Measurements from ENCODE around the gene CDC42EP1.
"Not testable (repeated sequence)": the region's sequence is repeated elsewhere in the genome, so short reads cannot be mapped to it uniquely, and the experiment has no call there.

Gene CDC42EP1

DNA sequence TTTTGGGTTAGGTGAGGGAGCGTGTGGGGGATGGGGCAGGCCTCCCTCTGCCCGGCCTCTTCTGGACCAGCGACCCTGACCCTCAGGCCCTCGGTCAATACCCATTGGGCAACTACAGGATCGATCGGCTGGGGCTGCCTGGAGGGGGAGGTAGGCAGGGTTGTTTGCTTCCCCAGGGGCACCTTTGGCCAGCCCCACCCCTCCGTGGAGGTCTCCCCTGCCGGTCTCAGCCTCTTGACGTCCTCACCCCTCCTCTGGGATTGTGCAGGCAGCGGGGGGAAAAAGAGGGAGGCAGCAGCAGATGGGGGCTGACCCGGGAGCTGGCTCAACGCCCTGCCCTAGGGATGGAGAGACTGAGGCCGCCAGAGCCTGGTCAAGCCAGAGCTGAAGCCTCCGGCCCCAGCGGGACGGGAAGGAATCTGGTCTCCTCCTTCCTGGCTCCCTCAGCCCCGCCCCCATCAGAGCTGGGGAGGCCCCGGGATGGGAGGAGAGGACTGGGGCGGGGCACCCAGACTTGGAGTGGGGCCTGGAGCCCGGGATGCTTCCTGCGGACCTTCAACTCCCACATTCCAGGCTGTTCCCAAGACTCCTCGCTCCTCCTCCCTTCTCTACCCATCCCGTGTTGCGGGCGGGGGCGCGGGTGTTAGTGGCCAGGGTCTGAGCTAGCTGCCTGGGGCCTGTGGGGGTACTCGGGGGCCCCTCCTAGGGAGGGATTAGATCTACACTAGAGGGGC lies 14.4 kb upstream of the CDC42EP1 start:
- H3K4me1 Mint-ChIP-seq, result peaks cover 18% of the 10 kb centered on the region
- DNase-seq, result no peak
- H3K4me3 Mint-ChIP-seq, result no peak overlapping the region
- peaks cover 95% of the 10 kb centered on the region for H3K27me3 Mint-ChIP-seq
- no peaks in the 10 kb centered on the region for H3K36me3 Mint-ChIP-seq
- CTCF ChIA-PET, result interaction anchor here (1.1 to 15.2 kb wide), 4 partner anchors 18 to 214 kb away, joined by 3 to 411 read pairs (median 49); partner anchors contain the start of gene CDC42EP1
- no peaks in the 10 kb centered on the region for H3K9me3 Mint-ChIP-seq
- no peak overlapping the region for H3K27ac Mint-ChIP-seq

DNA sequence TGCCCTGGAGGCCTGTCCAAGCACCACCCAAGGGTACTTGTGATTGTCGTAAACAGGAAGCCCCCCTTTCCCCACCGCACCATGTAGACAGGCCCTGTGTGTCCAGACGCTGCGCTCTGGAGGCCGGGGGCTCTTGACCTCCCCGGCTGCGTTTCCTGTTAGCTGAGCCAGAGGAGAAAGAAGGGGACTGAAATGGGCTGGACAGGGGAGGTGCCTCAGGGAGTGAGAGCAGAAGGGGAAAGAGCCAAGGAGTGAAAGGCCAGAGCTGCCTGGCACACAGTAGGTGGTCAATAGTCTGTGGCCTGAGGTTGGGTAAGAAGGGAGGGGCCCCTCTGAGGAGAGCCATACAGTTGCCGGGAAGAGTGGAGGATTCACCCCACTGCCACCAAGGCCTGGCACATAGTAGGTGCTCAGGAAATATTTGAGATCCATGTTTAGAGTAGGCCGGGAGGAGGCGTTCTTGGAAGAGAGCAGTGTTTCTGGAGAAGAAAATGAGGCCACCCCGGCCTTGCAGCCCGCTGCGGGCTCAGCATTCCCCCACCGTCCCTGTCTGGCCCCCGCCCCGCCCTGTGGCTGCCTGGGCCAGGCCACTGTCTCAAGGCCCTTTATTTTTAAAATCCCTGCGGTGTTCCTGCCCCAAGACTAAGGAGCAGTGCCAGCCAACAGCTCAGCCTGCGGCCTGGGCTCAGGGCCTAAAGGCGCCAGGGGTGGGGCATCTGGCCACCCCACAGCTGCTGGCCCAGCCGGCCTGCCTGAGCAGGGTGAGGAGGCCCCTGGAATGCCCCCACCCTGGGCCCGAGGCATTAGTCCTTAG lies 13.6 kb upstream of the CDC42EP1 start:
- H3K4me3 Mint-ChIP-seq, result no peak overlapping the region
- CTCF ChIA-PET, result interaction anchor here (1.1 to 15.2 kb wide), 5 partner anchors 8 to 214 kb away, joined by 3 to 411 read pairs (median 3); partner anchors contain the start of gene CDC42EP1
- no peak for DNase-seq
- no peak overlapping the region for H3K27ac Mint-ChIP-seq
- H3K36me3 Mint-ChIP-seq, result no peaks in the 10 kb centered on the region
- H3K27me3 Mint-ChIP-seq, result peaks cover 95% of the 10 kb centered on the region
- no peaks in the 10 kb centered on the region for H3K9me3 Mint-ChIP-seq
- H3K4me1 Mint-ChIP-seq, result peaks cover 12% of the 10 kb centered on the region

DNA sequence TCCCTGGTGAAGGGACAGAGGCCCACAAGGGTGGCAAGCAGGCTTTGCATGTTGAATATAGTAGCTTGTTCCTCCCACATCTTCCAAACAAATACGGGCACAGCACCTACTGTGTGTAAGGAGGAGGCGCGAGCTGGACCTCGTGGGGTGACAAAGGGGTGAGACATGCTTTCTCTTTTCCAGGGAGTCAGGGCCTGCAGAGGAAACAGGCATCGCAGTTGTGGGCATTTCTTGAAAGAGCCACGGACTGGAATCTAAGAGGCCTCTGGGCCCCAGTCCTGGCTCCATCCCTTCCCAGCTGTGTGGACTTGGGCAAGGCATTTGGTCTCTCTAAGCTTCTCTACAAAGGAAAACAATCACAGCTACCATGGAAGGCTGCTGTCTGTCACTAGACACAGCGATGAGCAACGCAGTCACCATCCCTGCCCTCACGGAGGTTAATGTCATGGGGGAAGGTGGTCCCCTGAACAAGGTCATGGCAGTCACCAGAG lies 13.0 kb upstream of the CDC42EP1 start:
- CTCF ChIA-PET, result interaction anchor here (1.3 to 15.2 kb wide), 3 partner anchors 9 to 43 kb away, joined by 3 to 411 read pairs (median 95); partner anchors contain the start of gene CDC42EP1
- Mint-ChIP-seq H3K27ac (no peak overlapping the region), H3K9me3 (no peaks in the 10 kb centered on the region), H3K36me3 (no peaks in the 10 kb centered on the region), H3K4me3 (no peak overlapping the region), H3K27me3 (peaks cover 95% of the 10 kb centered on the region), H3K4me1 (peaks cover 6% of the 10 kb centered on the region)
- no peak for DNase-seq

DNA sequence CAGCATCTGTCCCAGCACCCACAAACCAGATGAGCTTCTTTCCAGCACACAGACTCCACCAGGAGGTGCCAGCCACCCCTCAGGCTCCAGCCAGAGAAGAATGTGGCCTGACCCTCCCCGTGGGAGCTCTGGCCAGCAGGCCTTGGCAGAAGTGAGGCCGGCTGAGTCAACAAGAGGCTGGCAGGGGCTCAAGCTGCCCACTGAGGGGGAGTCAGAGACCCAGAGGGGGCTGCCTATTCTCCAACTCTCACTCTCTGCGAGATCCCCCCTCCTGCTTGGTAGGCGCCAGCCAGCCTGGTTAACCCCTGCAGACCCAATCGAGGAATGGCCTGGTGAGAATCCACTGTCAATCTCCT lies 10.6 kb upstream of the CDC42EP1 start:
- no peak overlapping the region for H3K4me3 Mint-ChIP-seq
- DNase-seq, result no peak
- H3K9me3 Mint-ChIP-seq, result no peaks in the 10 kb centered on the region
- H3K4me1 Mint-ChIP-seq, result peaks cover 6% of the 10 kb centered on the region
- no peak overlapping the region for H3K27ac Mint-ChIP-seq
- H3K36me3 Mint-ChIP-seq, result no peaks in the 10 kb centered on the region
- peaks cover 98% of the 10 kb centered on the region for H3K27me3 Mint-ChIP-seq
- CTCF ChIA-PET, result interaction anchor here (12.4 to 15.2 kb wide), 2 partner anchors 14 to 41 kb away, joined by 95 to 411 read pairs; partner anchors contain the start of gene CDC42EP1

DNA sequence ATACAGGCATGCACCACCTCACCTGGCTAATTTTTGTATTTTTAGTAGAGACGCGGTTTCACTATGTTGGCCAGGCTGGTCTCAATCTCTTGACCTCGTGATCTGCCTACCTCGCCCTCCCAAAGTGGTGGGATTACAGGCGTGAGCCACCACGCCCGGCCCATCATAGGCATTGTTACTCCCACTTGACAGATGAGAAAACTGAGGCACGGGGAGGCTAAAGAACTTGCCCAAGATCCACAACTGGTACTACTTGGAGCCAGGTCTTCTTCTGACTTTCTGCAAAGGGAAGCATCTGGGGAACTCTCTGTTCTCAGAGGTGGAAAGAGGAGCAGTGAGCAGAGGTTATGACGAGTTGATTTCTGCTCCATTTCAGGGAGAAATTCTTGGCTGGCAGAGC lies 9.4 kb upstream of the CDC42EP1 start:
- H3K9me3 Mint-ChIP-seq, H3K4me1 Mint-ChIP-seq, H3K27ac Mint-ChIP-seq, H3K36me3 Mint-ChIP-seq, DNase-seq, H3K4me3 Mint-ChIP-seq: not testable (repeated sequence)
- CTCF ChIA-PET, result interaction anchor here (1.1 to 15.2 kb wide), 3 partner anchors 9 to 41 kb away, joined by 5 to 411 read pairs (median 5); partner anchors contain the start of gene CDC42EP1
- H3K27me3 Mint-ChIP-seq, result peaks cover 98% of the 10 kb centered on the region

DNA sequence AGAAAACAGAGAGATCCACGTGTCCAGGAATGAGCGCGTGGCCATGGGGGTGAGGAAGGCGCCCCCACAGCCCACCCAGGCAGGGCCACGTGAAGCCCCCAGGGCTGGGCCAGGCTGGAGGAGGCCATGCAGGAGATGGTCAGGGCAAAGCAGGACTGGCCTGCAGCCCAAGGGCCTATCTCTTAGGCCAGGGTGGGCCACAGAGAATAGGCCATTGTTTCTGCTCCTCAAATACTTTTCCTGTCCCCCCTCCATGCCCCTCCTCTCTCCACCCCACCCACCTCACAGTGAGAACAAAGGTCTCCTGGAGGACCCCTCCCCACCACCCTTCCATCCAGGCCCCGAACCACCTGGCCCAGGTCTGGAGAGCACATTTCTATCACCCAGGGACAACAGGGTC lies 8.3 kb upstream of the CDC42EP1 start:
- H3K27ac Mint-ChIP-seq, result no peak overlapping the region
- H3K27me3 Mint-ChIP-seq, result peaks cover 100% of the 10 kb centered on the region
- no peaks in the 10 kb centered on the region for H3K9me3 Mint-ChIP-seq
- H3K4me3 Mint-ChIP-seq, result no peak overlapping the region
- no peaks in the 10 kb centered on the region for H3K36me3 Mint-ChIP-seq
- H3K4me1 Mint-ChIP-seq, result no peaks in the 10 kb centered on the region
- no peak for DNase-seq
- CTCF ChIA-PET, result interaction anchor here (1.4 to 15.2 kb wide), 2 partner anchors 12 to 40 kb away, joined by 5 to 411 read pairs; partner anchors contain the start of gene CDC42EP1

DNA sequence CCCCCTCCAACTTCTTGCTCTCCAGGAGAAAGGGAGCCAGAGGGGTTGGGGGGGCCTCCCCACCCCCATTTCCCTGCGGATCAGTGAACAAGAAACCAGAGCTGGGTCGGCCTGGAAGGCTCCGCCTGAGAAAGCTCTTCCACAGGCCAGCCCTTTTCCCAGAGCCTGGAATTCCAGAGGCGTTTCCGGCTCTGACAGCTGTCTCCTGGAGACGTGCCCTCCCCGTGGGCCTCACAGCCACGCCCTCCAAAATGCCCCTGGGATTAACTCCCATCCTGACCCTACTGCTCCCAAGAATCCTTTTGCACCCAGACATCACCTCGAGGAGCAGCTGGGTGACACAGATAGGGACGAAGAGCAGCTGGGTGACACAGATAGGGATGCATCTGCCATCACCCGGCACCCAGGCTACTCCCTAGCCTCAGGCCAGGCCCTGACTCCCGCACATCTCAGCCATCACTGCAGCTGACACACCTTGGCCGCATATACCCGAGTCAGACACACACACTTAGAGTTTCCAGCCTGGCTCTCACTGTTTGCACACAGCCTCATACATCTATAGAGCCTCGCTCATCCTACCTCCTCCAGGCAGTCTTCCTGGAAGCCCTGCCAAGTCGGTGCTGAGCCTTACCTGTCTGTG lies 7.6 kb upstream of the CDC42EP1 start:
- peaks cover 100% of the 10 kb centered on the region for H3K27me3 Mint-ChIP-seq
- DNase-seq, result no peak
- H3K36me3 Mint-ChIP-seq, result no peaks in the 10 kb centered on the region

DNA sequence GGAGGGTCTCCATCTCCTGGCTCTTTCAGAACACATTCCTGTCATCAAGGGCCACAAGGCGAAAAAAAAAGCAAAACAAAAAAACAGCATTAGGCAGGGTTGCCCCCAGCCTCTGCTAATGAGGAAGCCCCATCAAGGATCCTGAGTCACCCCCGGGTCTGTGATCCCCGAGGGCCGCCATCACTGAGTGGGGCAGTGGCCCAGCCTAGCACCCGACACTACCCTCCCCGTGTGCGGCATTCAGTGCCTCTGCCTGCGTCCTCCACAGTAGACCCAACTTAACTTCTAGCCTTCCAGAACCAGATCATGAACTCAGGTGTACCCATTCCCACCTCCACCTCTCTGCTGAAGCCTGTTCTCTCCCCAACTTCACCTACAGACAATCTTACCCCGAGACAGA lies 6.6 kb upstream of the CDC42EP1 start:
- Mint-ChIP-seq H3K9me3 (no peaks in the 10 kb centered on the region), H3K4me3 (no peak overlapping the region), H3K27me3 (peaks cover 100% of the 10 kb centered on the region), H3K27ac (no peak overlapping the region), H3K4me1 (no peaks in the 10 kb centered on the region), H3K36me3 (no peaks in the 10 kb centered on the region)
- DNase-seq, result no peak
- CTCF ChIA-PET, result no interaction called here

More for the DNA sequence above, 7.6 kb upstream of the CDC42EP1 start:
- CTCF ChIA-PET, result no interaction called here
- no peaks in the 10 kb centered on the region for H3K9me3 Mint-ChIP-seq
- H3K4me1 Mint-ChIP-seq, result no peaks in the 10 kb centered on the region
- no peak overlapping the region for H3K27ac Mint-ChIP-seq
- no peak overlapping the region for H3K4me3 Mint-ChIP-seq

DNA sequence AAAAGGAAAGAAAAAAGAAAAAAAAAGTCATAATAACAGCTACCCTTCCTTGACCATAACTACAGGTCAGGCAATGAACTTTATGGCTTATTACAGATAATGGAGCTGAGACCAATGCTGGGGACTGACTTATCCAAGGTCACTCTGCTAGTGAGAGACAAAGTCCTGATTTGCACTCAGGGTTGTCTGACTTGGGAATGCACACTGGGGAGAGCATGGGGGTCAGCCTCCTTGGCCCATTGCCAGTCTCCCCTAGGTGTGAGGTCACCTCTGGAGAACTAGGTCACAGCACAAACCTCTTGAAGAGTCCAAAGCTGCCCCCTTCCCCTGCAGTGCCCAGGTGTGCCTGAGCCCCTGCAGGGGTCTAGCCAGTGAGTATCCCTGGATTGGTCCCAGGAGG lies 5.3 kb upstream of the CDC42EP1 start:
- Mint-ChIP-seq H3K4me3 (no peak overlapping the region), H3K27me3 (peaks cover 100% of the 10 kb centered on the region), H3K4me1 (peaks cover 7% of the 10 kb centered on the region), H3K36me3 (no peaks in the 10 kb centered on the region), H3K9me3 (no peaks in the 10 kb centered on the region), H3K27ac (no peak overlapping the region)
- CTCF ChIA-PET, result interaction anchor here (1.1 to 3.0 kb wide), 2 partner anchors 12 to 37 kb away, joined by 4 to 9 read pairs; no protein-coding TSS in a partner anchor
- no peak for DNase-seq

DNA sequence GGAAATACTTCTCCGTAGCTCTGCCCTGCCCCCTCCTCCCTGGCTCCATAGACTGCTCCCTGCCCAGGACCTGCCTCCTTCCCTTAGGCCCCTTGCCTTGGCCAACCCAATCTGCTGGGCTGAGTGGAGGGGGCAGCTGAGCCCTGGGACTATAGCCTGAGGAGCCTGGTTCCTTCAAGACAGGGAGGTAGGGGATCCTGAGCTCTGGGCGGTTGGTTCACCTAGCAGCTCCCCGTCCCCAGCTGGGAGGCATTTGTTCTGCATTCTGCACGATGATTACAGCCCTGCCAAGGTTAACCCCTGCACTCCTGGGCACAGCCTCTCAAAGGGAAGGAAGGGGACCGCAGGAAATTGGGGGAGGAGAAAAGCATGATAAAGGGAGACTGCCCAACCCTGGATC lies 3.6 kb upstream of the CDC42EP1 start:
- peaks cover 97% of the 10 kb centered on the region for H3K27me3 Mint-ChIP-seq
- no peaks in the 10 kb centered on the region for H3K9me3 Mint-ChIP-seq
- CTCF ChIA-PET, result interaction anchor here (3.0 to 16.9 kb wide), 3 partner anchors 10 to 36 kb away, joined by 9 to 411 read pairs (median 29); no protein-coding TSS in a partner anchor
- DNase-seq, result no peak
- H3K27ac Mint-ChIP-seq, result no peak overlapping the region
- H3K4me1 Mint-ChIP-seq, result peaks cover 12% of the 10 kb centered on the region
- H3K4me3 Mint-ChIP-seq, result no peak overlapping the region
- H3K36me3 Mint-ChIP-seq, result no peaks in the 10 kb centered on the region

DNA sequence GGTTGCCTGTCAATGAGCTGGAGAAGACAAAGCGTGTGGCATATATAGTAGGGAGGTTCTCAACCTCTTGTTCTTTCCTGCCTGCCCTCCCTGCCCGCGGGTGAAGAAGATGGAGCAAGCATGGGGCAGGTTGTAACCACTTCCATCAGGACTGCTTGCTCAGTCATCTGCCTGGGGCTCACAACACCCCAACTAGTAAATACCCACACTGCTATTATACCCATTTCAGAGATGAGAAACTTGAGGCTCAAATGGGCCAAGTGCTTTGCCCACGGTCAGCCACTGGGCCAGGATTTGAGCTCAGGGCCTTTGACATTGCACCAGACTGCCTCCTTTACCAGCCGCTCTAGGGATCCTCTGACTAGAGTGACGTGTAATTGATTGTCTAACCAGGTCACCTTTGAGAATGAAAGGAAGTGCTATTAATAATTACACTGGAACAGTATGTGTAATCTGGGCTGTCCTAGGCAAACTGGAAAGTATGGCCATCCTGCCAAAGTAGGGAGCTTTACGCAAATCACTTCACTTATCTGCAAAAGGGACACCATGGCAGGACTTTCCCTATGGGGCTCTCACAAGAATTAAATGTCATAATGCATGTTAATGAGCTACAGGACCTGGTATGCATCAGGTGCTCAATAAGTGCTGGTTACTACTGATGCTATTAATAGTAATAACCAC lies 2.8 kb upstream of the CDC42EP1 start:
- peaks cover 97% of the 10 kb centered on the region for H3K27me3 Mint-ChIP-seq
- H3K27ac Mint-ChIP-seq, result no peak overlapping the region
- peaks cover 18% of the 10 kb centered on the region for H3K4me1 Mint-ChIP-seq
- no peak for DNase-seq
- H3K9me3 Mint-ChIP-seq, result no peaks in the 10 kb centered on the region
- H3K36me3 Mint-ChIP-seq, result no peaks in the 10 kb centered on the region
- no peak overlapping the region for H3K4me3 Mint-ChIP-seq
- CTCF ChIA-PET, result interaction anchor here (0.7 to 16.9 kb wide), 4 partner anchors 9 to 407 kb away, joined by 3 to 411 read pairs (median 19); no protein-coding TSS in a partner anchor

DNA sequence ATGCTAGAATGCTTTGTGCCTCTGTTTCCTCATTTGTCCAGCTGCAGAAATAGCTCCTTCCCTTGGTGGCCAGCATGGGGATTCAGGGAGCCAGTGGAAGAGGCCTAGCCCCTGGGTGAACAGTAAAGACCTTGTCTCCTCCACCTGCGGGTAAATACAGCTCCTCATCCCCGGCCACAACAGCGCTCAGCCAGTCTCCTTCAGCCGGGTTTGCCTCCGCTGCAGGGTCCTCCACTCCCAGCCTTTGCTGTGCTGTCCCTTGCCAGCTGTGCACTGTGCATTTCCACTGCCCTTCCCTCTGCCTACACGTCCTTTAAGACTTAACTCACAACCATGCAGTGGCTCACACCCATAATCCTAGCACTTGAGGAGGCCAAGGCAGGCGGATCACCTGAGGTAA lies 1.5 kb upstream of the CDC42EP1 start:
- H3K36me3 Mint-ChIP-seq, result no peaks in the 10 kb centered on the region
- no peak overlapping the region for H3K4me3 Mint-ChIP-seq
- no peaks in the 10 kb centered on the region for H3K9me3 Mint-ChIP-seq
- CTCF ChIA-PET, result interaction anchor here (3.2 to 16.9 kb wide), 2 partner anchors 8 to 14 kb away, joined by 29 to 411 read pairs; no protein-coding TSS in a partner anchor
- peaks cover 18% of the 10 kb centered on the region for H3K4me1 Mint-ChIP-seq
- H3K27ac Mint-ChIP-seq, result no peak overlapping the region
- DNase-seq, result no peak
- H3K27me3 Mint-ChIP-seq, result peaks cover 97% of the 10 kb centered on the region

DNA sequence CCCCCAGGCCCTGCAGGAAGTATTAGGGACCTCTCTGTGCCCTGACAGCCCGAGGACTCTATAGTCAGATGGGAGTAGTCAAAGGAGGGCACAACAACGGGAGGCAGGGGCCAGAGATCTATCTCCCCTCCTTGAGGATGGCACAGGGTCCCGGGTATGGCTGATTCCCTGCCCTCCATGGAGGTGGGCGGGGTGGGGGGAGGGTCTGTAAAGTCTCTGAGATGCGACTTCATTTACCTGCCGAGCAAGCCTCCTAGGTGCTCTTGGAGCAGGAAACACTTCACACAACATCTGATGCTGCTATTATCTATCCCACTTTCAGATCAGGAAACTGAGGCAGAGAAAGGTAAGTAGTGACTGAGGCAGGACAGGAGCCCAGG lies 769 bp upstream of the CDC42EP1 start:
- Mint-ChIP-seq H3K4me1 (peaks cover 18% of the 10 kb centered on the region), H3K36me3 (no peaks in the 10 kb centered on the region), H3K9me3 (no peaks in the 10 kb centered on the region), H3K27me3 (peaks cover 97% of the 10 kb centered on the region), H3K27ac (no peak overlapping the region), H3K4me3 (no peak overlapping the region)
- no peak for DNase-seq
- CTCF ChIA-PET, result interaction anchor here (16.9 kb wide), 1 partner anchor 15 kb away, joined by 411 read pairs; no protein-coding TSS in a partner anchor
